Neuron (in vitro differentiated cells): ENCODE data around the gene RCAN1.

Experiments used
- H2AFZ ChIP-seq: one replicate; pipeline ENCODE4 v1.6.1; 2013; ENCODE audit warnings: low read depth, mild to moderate bottlenecking, inconsistent platforms, low read length, moderate library complexity
- H3K27me3 ChIP-seq: one replicate; pipeline ENCODE4 v1.6.1; 2013; ENCODE audit warnings: low read length; ENCODE audit not compliant: insufficient read depth
- H3K36me3 ChIP-seq: one replicate; pipeline ENCODE4 v1.6.1; 2013; ENCODE audit warnings: low read length; ENCODE audit not compliant: insufficient read depth
- H3K4me1 ChIP-seq: one replicate; pipeline ENCODE4 v1.6.1; 2013; ENCODE audit warnings: low read length; ENCODE audit not compliant: insufficient read depth
- H3K4me3 ChIP-seq: 2 replicates; pipeline ENCODE4 v1.5.1; 2013; ENCODE audit warnings: mild to moderate bottlenecking, low read length, moderate library complexity
- H3K9me3 ChIP-seq: one replicate; pipeline ENCODE4 v1.6.1; 2013; ENCODE audit warnings: low read length

Gene RCAN1

DNA sequence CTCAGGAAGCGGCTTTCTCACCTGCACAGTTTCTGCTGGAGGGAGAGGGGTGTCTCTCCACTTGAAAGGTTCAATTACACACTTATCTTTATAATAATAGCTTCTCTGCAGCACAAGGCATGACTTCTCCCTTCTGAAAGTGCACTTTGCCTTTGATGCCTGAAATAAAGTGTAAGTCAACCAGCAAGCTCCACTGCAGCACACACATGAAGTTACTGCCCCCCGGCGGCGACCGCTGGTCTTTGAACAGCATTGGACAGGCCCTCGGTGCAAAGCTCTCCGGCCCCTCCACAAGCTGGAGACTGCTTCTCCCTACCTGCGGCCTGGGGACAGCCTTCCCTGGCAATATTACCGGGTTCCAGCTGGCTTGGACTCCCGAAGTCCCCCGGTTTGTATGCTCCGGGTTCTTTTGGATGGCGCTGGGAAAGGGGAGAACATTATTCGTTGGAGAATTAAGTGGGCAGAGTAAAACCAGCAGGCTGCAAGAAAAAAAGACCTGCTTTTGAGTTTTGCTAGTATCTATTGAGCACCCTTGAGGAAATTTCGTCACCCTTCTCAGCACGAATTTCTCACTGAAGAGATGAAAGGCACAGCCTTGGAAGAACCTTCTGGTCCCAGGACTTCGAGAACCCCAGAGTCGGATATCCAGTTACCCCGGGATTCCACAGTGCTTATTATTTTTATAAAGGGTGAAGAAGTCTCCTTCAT is 11.8 kb downstream of the RCAN1 start:
- Histone ChIP-seq H3K9me3 (no peaks in the 10 kb centered on the region), H3K36me3 (no peaks in the 10 kb centered on the region), H3K27me3 (no peaks in the 10 kb centered on the region), H3K4me1 (no peaks in the 10 kb centered on the region), H2AFZ (no peak overlapping the region), H3K4me3 (no peak overlapping the region)

DNA sequence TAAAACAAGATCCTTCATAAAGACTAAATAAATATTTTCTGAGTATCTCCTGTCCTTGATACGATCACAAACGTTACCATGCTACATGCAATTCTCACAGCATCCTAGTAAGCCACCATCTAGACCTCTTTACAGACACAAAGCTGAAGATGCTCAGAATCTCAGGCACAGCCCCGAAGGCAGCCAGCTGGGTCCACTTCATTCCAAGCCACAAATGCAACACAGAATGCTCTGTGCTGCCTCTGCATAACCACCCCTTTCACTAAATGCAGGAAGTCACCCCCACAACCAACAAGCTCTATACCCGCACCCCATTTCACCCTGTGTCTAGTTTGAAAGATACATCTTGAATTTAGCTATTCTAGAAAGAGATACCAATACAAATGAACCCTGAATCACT is 12.9 kb downstream of the RCAN1 start:
- H3K36me3 ChIP-seq: no peaks in the 10 kb centered on the region
- no peaks in the 10 kb centered on the region for H3K4me1 ChIP-seq
- no peak overlapping the region for H2AFZ ChIP-seq
- H3K9me3 ChIP-seq: no peaks in the 10 kb centered on the region
- no peaks in the 10 kb centered on the region for H3K27me3 ChIP-seq
- no peak overlapping the region for H3K4me3 ChIP-seq

DNA sequence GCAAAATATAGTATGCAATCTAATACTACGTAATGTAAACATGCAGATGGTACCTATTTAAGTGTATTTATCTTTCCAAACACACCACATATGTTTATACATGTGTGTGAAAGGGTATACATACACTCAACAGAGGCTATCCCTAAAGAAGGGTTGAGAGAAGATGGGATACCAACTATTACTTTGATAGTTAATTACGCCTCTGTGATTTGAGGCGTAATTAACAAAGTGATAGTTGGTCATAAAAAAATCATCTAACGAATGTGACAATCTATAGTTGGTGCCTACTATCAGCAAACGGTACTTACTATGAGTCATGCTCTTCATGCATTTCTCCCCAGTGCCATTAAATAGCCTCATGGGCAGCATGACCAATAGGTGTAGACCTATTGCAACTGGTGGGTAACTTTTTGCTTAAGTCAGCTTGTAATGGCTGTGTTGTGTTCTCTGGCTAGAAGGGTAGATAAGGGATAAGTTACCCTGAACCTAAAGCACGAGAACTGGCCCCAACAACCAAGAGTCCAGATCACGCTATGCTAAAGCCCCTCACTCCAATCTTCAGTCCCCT is 15.3 kb downstream of the RCAN1 start:
- no peak overlapping the region for H3K4me3 ChIP-seq
- H3K27me3 ChIP-seq: no peaks in the 10 kb centered on the region
- H3K36me3 ChIP-seq: no peaks in the 10 kb centered on the region
- no peaks in the 10 kb centered on the region for H3K4me1 ChIP-seq
- H2AFZ ChIP-seq: no peak overlapping the region
- no peaks in the 10 kb centered on the region for H3K9me3 ChIP-seq

DNA sequence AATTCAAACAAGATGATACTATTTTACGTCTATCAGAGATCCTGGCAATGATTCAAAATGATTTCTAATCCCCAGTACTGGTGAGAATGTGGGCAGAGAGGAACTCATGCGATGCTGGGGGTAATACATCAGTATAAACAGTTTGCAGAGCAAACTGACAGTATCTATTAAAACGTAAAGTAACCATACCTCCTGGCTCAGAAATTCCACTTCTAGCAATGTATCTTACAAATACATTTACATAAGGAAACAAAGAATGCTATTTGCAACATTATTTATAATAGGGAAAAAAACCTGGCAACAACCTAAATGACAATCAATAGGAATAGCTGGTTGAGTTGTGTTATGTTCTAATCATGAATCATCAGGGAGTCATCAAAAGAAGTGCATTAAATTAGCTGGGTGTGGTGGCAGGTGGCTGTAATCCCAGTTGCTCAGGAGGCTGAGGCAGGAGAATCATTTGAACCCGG is 15.9 kb downstream of the RCAN1 start:
- Histone ChIP-seq H3K27me3 (no peaks in the 10 kb centered on the region), H2AFZ (no peak overlapping the region), H3K4me1 (no peaks in the 10 kb centered on the region), H3K36me3 (no peaks in the 10 kb centered on the region), H3K9me3 (no peaks in the 10 kb centered on the region), H3K4me3 (no peak overlapping the region)

DNA sequence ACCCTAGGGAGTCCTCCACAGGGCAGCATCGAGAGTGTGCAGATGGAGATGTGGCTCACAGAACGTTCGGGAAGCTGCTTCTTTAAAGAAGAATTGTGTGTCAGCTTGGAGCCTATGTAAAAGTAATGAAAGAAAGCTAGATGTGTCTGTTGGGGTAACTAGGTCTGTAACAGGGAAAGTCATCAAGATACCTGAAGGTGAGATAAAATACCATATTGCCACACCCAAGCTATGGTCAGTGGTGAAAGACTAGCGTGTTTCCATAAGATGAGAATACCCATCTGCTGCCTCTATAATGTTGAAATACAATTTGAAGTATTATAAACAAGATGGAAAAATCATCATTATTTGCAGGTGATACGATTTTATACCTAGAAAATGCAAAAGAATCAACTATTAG is 17.5 kb downstream of the RCAN1 start:
- Histone ChIP-seq H3K27me3 (no peaks in the 10 kb centered on the region), H3K36me3 (no peaks in the 10 kb centered on the region), H3K4me3 (no peak overlapping the region), H2AFZ (no peak overlapping the region), H3K4me1 (no peaks in the 10 kb centered on the region), H3K9me3 (no peaks in the 10 kb centered on the region)

DNA sequence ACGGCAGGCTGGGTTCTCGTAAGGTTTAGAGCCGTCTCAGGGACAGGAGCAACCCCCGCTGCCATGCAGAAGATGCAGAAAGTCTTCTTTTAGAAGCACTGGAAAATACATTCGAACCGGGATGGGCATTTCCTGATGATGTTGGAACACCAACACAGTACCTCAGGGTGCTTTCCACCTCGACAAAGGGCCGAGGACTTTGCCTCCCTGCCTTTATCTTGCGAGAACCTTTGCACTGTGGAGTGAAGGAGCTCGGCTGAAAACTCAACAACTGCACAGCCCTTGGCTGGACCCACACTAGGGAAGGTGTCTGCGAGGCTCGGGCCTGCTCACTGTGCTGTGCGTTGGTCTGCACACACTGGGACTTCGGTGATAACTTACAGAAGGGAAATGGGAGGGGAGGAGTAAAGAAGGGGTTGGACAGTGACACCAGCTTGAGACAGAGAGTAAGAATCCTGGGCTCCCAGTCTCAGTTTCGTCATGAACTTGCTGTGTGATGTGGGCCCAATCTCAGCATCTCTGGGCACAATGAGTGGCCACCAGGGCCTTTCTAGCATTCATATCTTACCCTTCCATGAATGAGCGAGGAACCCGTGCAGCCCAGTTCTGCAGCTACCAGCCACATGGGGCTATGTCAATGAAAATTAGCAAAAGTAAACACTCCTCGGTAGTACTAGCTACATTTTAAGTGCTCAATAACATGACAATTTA is 18.2 kb downstream of the RCAN1 start:
- H2AFZ ChIP-seq: no peak overlapping the region
- no peaks in the 10 kb centered on the region for H3K36me3 ChIP-seq
- no peaks in the 10 kb centered on the region for H3K4me1 ChIP-seq
- no peaks in the 10 kb centered on the region for H3K9me3 ChIP-seq
- H3K27me3 ChIP-seq: no peaks in the 10 kb centered on the region
- H3K4me3 ChIP-seq: no peak overlapping the region

DNA sequence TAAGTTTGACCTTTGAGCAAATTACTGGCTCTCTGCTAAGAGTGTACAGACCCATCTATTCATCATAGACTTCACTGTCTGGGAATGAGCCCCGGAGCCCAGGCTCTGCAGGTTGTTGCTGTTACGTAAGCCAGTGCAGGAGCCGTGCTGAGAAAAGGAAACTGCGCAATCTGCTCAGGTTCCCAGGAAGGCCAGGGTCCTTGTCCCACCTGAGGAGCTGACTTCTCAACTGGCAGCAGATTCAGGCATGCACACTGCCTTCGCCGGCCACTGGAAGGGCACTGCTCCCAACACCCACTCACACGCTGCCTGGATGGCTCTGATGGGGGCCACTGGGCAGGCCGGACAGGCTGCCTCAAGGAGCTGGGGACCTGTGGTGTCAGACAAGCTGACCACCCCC is 19.5 kb downstream of the RCAN1 start:
- Histone ChIP-seq H3K36me3 (no peaks in the 10 kb centered on the region), H3K9me3 (no peaks in the 10 kb centered on the region), H3K27me3 (no peaks in the 10 kb centered on the region), H3K4me3 (no peak overlapping the region), H2AFZ (no peak overlapping the region), H3K4me1 (no peaks in the 10 kb centered on the region)

DNA sequence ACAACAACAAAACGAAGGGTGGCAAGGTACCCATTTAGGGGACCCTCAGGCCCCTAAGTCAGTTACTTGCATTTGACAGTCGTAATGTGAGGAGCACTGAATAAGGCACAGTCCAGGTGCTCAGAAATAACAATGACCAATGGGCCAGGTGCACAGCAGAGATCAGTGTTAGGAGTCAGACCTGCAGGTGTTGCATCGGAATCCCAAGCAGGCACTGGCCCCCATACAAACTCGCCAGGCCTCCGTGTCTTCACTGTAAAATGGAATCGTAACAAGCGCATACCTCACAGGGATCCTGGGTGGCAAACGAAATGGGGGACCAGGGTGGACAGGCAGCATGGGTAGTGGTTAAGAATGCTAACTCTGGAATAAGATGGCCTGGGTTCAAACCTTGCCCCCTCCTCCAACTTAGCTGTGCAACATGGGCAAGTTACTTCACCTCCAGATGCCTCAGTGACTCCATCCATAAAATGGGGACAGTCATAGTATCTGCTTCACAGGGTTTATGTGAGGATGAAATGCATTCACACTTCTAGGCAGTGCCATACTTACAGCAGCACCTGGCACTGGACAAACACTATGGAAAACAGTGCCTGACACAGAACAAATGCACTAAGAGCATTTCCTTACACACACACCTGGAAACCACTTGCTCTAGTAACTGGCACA is 20.2 kb downstream of the RCAN1 start:
- Histone ChIP-seq H3K4me3 (no peak overlapping the region), H2AFZ (no peak overlapping the region), H3K36me3 (no peaks in the 10 kb centered on the region), H3K27me3 (no peaks in the 10 kb centered on the region), H3K4me1 (no peaks in the 10 kb centered on the region), H3K9me3 (no peaks in the 10 kb centered on the region)

DNA sequence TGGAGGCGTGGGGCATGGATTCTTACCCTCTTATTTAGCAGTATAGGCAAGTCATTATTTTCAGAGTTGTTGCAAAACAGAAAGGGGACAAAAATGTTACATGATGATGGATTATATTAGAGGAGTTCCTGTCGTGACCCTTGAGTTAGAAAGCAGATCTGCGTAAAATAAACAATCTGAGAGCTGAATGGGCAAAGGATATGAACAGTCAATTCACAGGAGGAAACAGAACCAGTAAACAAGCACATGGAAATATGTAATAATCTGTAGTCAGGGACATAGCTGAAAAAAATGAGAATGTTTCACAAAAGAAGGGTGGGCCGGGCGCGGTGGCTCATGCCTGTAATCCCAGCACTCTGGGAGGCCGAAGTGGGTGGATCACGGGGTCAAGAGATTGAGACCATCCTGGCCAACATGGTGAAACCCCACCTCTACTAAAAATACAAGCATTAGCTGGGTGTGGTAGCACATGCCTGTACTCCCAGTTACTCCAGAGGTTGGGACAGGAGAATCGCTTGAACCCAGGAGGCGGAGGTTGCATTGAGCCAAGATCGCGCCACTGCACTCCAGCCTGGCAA is 20.9 kb downstream of the RCAN1 start:
- Histone ChIP-seq H2AFZ (no peak overlapping the region), H3K9me3 (no peaks in the 10 kb centered on the region)

DNA sequence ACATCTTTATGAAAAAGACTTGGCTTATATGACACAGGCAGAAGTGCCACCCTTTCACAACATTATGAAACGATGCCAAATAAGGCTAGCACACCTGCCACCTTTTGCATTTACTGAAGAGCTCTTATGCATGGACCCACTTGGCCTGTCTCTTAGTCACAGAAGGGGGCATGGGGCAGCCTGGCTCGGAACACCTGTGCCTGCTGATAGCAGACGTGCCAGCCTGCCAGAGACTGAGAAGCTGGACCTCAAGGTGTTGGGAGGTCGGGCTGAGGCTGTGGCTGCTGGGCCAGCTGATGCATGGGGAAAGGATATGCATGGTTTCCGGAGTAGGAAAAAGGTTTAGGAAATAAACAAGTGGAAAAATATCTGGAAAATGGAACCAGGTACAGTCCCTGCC is 21.5 kb downstream of the RCAN1 start:
- no peaks in the 10 kb centered on the region for H3K9me3 ChIP-seq
- H2AFZ ChIP-seq: no peak overlapping the region
- no peak overlapping the region for H3K4me3 ChIP-seq
- no peaks in the 10 kb centered on the region for H3K27me3 ChIP-seq
- no peaks in the 10 kb centered on the region for H3K36me3 ChIP-seq
- no peaks in the 10 kb centered on the region for H3K4me1 ChIP-seq

More for the DNA sequence above, 20.9 kb downstream of the RCAN1 start:
- Histone ChIP-seq H3K4me1 (no peaks in the 10 kb centered on the region), H3K27me3 (no peaks in the 10 kb centered on the region), H3K4me3 (no peak overlapping the region), H3K36me3 (no peaks in the 10 kb centered on the region)

DNA sequence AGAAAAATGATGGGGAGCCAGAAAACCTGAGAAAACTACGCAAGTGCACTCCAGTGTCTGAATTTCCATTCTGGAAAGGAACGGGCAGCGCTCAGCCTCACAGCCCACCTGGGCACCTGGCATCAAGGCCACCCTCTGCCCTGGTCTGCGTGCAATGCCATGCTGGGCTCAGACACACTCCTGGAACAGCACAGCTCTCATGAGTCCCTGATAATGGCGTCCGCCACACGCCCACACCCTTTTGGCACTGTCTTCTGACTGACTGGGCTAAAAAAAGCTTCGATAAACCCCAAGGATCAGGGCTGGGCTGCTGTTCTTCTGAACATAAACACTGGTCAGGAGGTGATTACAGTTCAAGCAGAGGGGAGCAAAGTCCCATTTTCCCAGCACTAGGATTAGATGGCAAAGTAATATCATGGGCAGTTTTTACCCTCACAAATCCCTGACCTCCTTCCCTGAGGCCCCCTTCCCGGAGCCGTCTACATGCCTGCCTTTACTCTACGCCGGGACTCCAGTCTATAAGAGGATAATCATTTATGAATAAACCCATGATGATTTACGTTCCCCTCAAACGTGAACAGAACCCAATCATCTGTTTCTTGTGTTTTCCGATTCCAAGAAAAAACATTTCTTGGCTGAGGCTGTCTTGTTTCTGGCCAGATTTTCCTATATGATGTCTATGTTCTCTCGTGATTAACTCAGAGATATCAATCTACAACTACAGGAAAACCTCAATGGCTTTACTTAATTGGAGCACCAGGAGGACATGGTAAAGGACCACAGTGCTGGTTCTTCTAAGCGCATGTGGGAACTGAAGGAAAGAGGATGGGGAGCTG is 22.6 kb downstream of the RCAN1 start:
- Histone ChIP-seq H3K4me1 (no peaks in the 10 kb centered on the region), H3K4me3 (no peak overlapping the region), H3K27me3 (no peaks in the 10 kb centered on the region), H2AFZ (no peak overlapping the region), H3K36me3 (no peaks in the 10 kb centered on the region), H3K9me3 (no peaks in the 10 kb centered on the region)

DNA sequence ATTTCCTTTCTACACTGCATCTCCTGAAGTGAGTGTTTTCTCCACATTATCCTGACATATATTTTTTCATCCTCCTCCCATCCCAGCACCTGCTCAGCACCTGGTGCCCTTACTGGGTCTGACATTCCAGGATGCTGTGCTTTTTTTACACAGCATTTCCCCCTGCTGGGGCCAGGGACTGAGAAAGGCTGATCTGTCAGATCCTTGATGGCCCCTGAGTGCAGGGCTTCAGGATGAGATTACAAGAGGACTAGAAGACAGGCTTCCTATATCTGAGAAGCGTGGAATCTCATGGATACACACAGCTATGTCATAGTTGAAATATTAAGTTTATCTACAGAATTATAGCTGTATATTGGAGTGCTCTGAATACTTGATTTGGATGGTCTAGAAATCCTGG is 24.4 kb downstream of the RCAN1 start:
- H3K36me3 ChIP-seq: no peaks in the 10 kb centered on the region
- H3K27me3 ChIP-seq: no peaks in the 10 kb centered on the region
- H3K9me3 ChIP-seq: no peaks in the 10 kb centered on the region
- H3K4me1 ChIP-seq: no peaks in the 10 kb centered on the region
- H3K4me3 ChIP-seq: no peak overlapping the region
- no peak overlapping the region for H2AFZ ChIP-seq
